Activated T-helper 2 cell treated with anti-CD3 and anti-CD28 coated beads, Interferon-gamma antibody, Interleukin-2, Interleukin-4, amounts not matched to agents 10 μg/mL and 5 μg/mL and 100 μg/mL, durations not matched to agents 14 hours and 24 hours and 36 hours (primary cell): ENCODE data around the gene DAAM1. TPM values are rescaled to one million over a fixed set of nuclear protein-coding genes. Genes with fewer than 3 reads are reported as not detected.

ENCODE experiments used
- DNase-seq: peaks from one replicate; pipeline ENCODE4 v3.0.0; 2021; ENCODE audit warnings: low spot score
- H3K27ac Mint-ChIP-seq: one replicate; pipeline ENCODE4 v1.8.0; 2021; ENCODE audit warnings: mixed read lengths
- H3K27me3 Mint-ChIP-seq: one replicate; pipeline ENCODE4 v1.8.0; 2021; ENCODE audit warnings: low read depth, mixed read lengths
- H3K36me3 Mint-ChIP-seq: one replicate; pipeline ENCODE4 v1.8.0; 2021; ENCODE audit warnings: low read depth, mixed read lengths
- H3K4me1 Mint-ChIP-seq: one replicate; pipeline ENCODE4 v1.8.0; 2021; ENCODE audit warnings: low read depth, mixed read lengths
- H3K4me3 Mint-ChIP-seq: one replicate; pipeline ENCODE4 v1.8.0; 2021; ENCODE audit warnings: low read depth, mild to moderate bottlenecking, moderate library complexity, mixed read lengths
- H3K9me3 Mint-ChIP-seq: one replicate; pipeline ENCODE4 v1.8.0; 2021; ENCODE audit warnings: mixed read lengths
- intact Hi-C: fragments of 100-400 bp; cut with micrococcal nuclease; formaldehyde crosslinking; loops from one replicate; pipeline ENCODE4 v1.15.1; 2023
- total RNA-seq: library from RNA; stranded (reverse); gene quantifications from 2 replicates; pipeline ENCODE4 v1.2.3, GENCODE V29; 2022

Gene DAAM1
- total RNA-seq, 1 donor from 2014 or later, result 6.4 TPM

- peaks cover 33% of the 10 kb centered on the region for H3K4me1 Mint-ChIP-seq
- DNase-seq, result no peak
- H3K9me3 Mint-ChIP-seq, result no peaks in the 10 kb centered on the region
- no peak overlapping the region for H3K27ac Mint-ChIP-seq
- H3K27me3 Mint-ChIP-seq, result no peaks in the 10 kb centered on the region
- H3K4me3 Mint-ChIP-seq, result no peak overlapping the region
- H3K36me3 Mint-ChIP-seq, result peaks cover 16% of the 10 kb centered on the region
- intact Hi-C loops, result no loop called here
These were observed 105.6 kb downstream of the DAAM1 start for GRCh38 chr14:59293935-59294661.

- peaks cover 37% of the 10 kb centered on the region for H3K4me1 Mint-ChIP-seq
- no peak for DNase-seq
- peaks cover 1% of the 10 kb centered on the region for H3K27me3 Mint-ChIP-seq
- H3K9me3 Mint-ChIP-seq, result no peaks in the 10 kb centered on the region
- no peak overlapping the region for H3K4me3 Mint-ChIP-seq
- intact Hi-C loops, result no loop called here
- peaks cover 16% of the 10 kb centered on the region for H3K36me3 Mint-ChIP-seq
- H3K27ac Mint-ChIP-seq, result no peak overlapping the region
These were observed 106.2 kb downstream of the DAAM1 start for GRCh38 chr14:59294662-59294992.

GRCh38 chr14:59295951-59296350 lies 107.5 kb downstream of the DAAM1 start:
- H3K9me3 Mint-ChIP-seq, result no peaks in the 10 kb centered on the region
- H3K36me3 Mint-ChIP-seq, result peaks cover 16% of the 10 kb centered on the region
- intact Hi-C loops, result loop anchor here (2.0 to 5.0 kb wide), 2 partner anchors 21 to 109 kb away; partner anchors contain the start of gene DAAM1

GRCh38 chr14:59296508-59296907 lies 108.0 kb downstream of the DAAM1 start:
- peaks cover 16% of the 10 kb centered on the region for H3K36me3 Mint-ChIP-seq
- peak overlapping the region; percentile 54 for H3K27ac Mint-ChIP-seq
- H3K27me3 Mint-ChIP-seq, result peaks cover 1% of the 10 kb centered on the region
- H3K9me3 Mint-ChIP-seq, result no peaks in the 10 kb centered on the region
- peaks cover 46% of the 10 kb centered on the region for H3K4me1 Mint-ChIP-seq
- intact Hi-C loops, result loop anchor here (2.0 to 5.0 kb wide), 2 partner anchors 22 to 109 kb away; partner anchors contain the start of gene DAAM1
- no peak overlapping the region for H3K4me3 Mint-ChIP-seq
- no peak for DNase-seq

More at GRCh38 chr14:59295951-59296350, 107.5 kb downstream of the DAAM1 start:
- H3K4me1 Mint-ChIP-seq, result peaks cover 41% of the 10 kb centered on the region
- peaks cover 1% of the 10 kb centered on the region for H3K27me3 Mint-ChIP-seq
- no peak for DNase-seq
- H3K4me3 Mint-ChIP-seq, result no peak overlapping the region
- H3K27ac Mint-ChIP-seq, result no peak overlapping the region

GRCh38 chr14:59297071-59297776 lies 108.8 kb downstream of the DAAM1 start:
- intact Hi-C loops, result loop anchor here (2.0 to 5.0 kb wide), 2 partner anchors 22 to 110 kb away; partner anchors contain the start of gene DAAM1
- no peak for DNase-seq
- Mint-ChIP-seq H3K36me3 (peaks cover 9% of the 10 kb centered on the region), H3K27ac (no peak overlapping the region), H3K4me1 (peaks cover 53% of the 10 kb centered on the region), H3K27me3 (peaks cover 1% of the 10 kb centered on the region), H3K4me3 (peak overlapping the region; percentile 37), H3K9me3 (no peaks in the 10 kb centered on the region)

- H3K27me3 Mint-ChIP-seq, result peaks cover 1% of the 10 kb centered on the region
- no peak overlapping the region for H3K27ac Mint-ChIP-seq
- peaks cover 53% of the 10 kb centered on the region for H3K4me1 Mint-ChIP-seq
- peaks cover 3% of the 10 kb centered on the region for H3K36me3 Mint-ChIP-seq
- H3K9me3 Mint-ChIP-seq, result no peaks in the 10 kb centered on the region
- intact Hi-C loops, result loop anchor here (5.0 kb wide), 1 partner anchor 112 kb away; the partner anchor contains the start of gene DAAM1
- no peak overlapping the region for H3K4me3 Mint-ChIP-seq
- DNase-seq, result no peak
These were observed 111.3 kb downstream of the DAAM1 start for GRCh38 chr14:59299731-59300130.

GRCh38 chr14:59301354-59301753 lies 112.9 kb downstream of the DAAM1 start:
- Mint-ChIP-seq H3K4me3 (peak overlapping the region; percentile 2), H3K27ac (no peak overlapping the region), H3K4me1 (peaks cover 47% of the 10 kb centered on the region), H3K36me3 (peaks cover 3% of the 10 kb centered on the region), H3K9me3 (no peaks in the 10 kb centered on the region), H3K27me3 (peaks cover 1% of the 10 kb centered on the region)
- intact Hi-C loops, result no loop called here
- peak; percentile 22 for DNase-seq

GRCh38 chr14:59302313-59302712 lies 113.8 kb downstream of the DAAM1 start:
- intact Hi-C loops, result no loop called here
- Mint-ChIP-seq H3K9me3 (no peaks in the 10 kb centered on the region), H3K27ac (no peak overlapping the region), H3K4me3 (no peak overlapping the region), H3K27me3 (peaks cover 1% of the 10 kb centered on the region), H3K4me1 (peaks cover 43% of the 10 kb centered on the region), H3K36me3 (no peaks in the 10 kb centered on the region)
- DNase-seq, result no peak

GRCh38 chr14:59303216-59303615 lies 114.7 kb downstream of the DAAM1 start:
- no peaks in the 10 kb centered on the region for H3K9me3 Mint-ChIP-seq
- H3K4me3 Mint-ChIP-seq, result no peak overlapping the region
- no peak for DNase-seq
- H3K27ac Mint-ChIP-seq, result no peak overlapping the region
- H3K4me1 Mint-ChIP-seq, result peaks cover 36% of the 10 kb centered on the region
- H3K27me3 Mint-ChIP-seq, result peaks cover 1% of the 10 kb centered on the region
- no peaks in the 10 kb centered on the region for H3K36me3 Mint-ChIP-seq
- intact Hi-C loops, result no loop called here

- no peak overlapping the region for H3K4me3 Mint-ChIP-seq
- DNase-seq, result no peak
- no peaks in the 10 kb centered on the region for H3K27me3 Mint-ChIP-seq
- intact Hi-C loops, result no loop called here
- peaks cover 27% of the 10 kb centered on the region for H3K4me1 Mint-ChIP-seq
- no peaks in the 10 kb centered on the region for H3K36me3 Mint-ChIP-seq
- no peak overlapping the region for H3K27ac Mint-ChIP-seq
- H3K9me3 Mint-ChIP-seq, result no peaks in the 10 kb centered on the region
These were observed 116.8 kb downstream of the DAAM1 start for GRCh38 chr14:59305231-59305630.

GRCh38 chr14:59305836-59306555 lies 117.5 kb downstream of the DAAM1 start:
- Mint-ChIP-seq H3K27me3 (no peaks in the 10 kb centered on the region), H3K27ac (no peak overlapping the region), H3K4me3 (no peak overlapping the region), H3K4me1 (peaks cover 23% of the 10 kb centered on the region), H3K9me3 (no peaks in the 10 kb centered on the region), H3K36me3 (no peaks in the 10 kb centered on the region)
- DNase-seq, result no peak
- intact Hi-C loops, result no loop called here

GRCh38 chr14:59306775-59307174 lies 118.3 kb downstream of the DAAM1 start:
- Mint-ChIP-seq H3K36me3 (no peaks in the 10 kb centered on the region), H3K4me1 (peaks cover 15% of the 10 kb centered on the region), H3K9me3 (no peaks in the 10 kb centered on the region), H3K27me3 (no peaks in the 10 kb centered on the region), H3K27ac (no peak overlapping the region), H3K4me3 (no peak overlapping the region)
- DNase-seq, result no peak
- intact Hi-C loops, result no loop called here
